Neuronal stem cell (in vitro differentiated cells): Measurements from ENCODE around the gene C10orf67.
A peak's percentile ranks its signal among the peaks of the same experiment; 100 is the strongest.

Source experiments
- DNase-seq: peaks from one replicate; pipeline ENCODE4 v3.0.0-alpha.2; 2013; ENCODE audit warnings: low spot score
- H2AFZ ChIP-seq: one replicate; pipeline ENCODE4 v1.6.1; 2013; ENCODE audit warnings: mild to moderate bottlenecking, low read length, inconsistent platforms
- H2AK5ac ChIP-seq: 2 replicates; pipeline ENCODE4 v1.6.1; 2013; ENCODE audit warnings: low read depth, mild to moderate bottlenecking, inconsistent platforms, low read length, moderate library complexity, mixed read lengths
- H2BK120ac ChIP-seq: 2 replicates; pipeline ENCODE4 v1.6.1; 2013; ENCODE audit warnings: low read depth, mild to moderate bottlenecking, inconsistent platforms, low read length, moderate library complexity, mixed read lengths
- H2BK12ac ChIP-seq: one replicate; pipeline ENCODE4 v1.6.1; 2013; ENCODE audit warnings: low read length, inconsistent platforms
- H2BK15ac ChIP-seq: 2 replicates; pipeline ENCODE4 v1.6.1; 2013; ENCODE audit warnings: mild to moderate bottlenecking, low read length, inconsistent platforms, mixed read lengths
- H2BK5ac ChIP-seq: one replicate; pipeline ENCODE4 v1.6.1; 2013; ENCODE audit warnings: inconsistent platforms, mild to moderate bottlenecking, low read length, moderate library complexity
- H3K14ac ChIP-seq: one replicate; pipeline ENCODE4 v1.6.1; 2013; ENCODE audit warnings: low read length, inconsistent platforms
- H3K18ac ChIP-seq: 2 replicates; pipeline ENCODE4 v1.6.1; 2013; ENCODE audit warnings: low read length, inconsistent platforms
- H3K23ac ChIP-seq: 2 replicates; pipeline ENCODE4 v1.6.1; 2013; ENCODE audit warnings: low read depth, mild to moderate bottlenecking, mixed read lengths, low read length, inconsistent platforms; ENCODE audit not compliant: poor library complexity
- H3K27ac ChIP-seq: replicated peaks from 3 replicates; pipeline ENCODE4 v1.5.1; 2013; ENCODE audit warnings: low read length, inconsistent platforms
- H3K27me3 ChIP-seq, 3 experiments: 2 replicates each; pipeline ENCODE4 v1.6.1; 2013; ENCODE audit warnings: low read length in 3 of 3, mild to moderate bottlenecking in 2 of 3, inconsistent platforms in 1 of 3, low read depth in 1 of 3, mixed read lengths in 1 of 3, moderate library complexity in 1 of 3; ENCODE audit not compliant: control insufficient read depth in 3 of 3, insufficient read depth in 3 of 3
- H3K36me3 ChIP-seq, 2 donors: replicated peaks in 1 of 2; 2 replicates each; pipeline ENCODE4 v1.6.1; 2013; ENCODE audit warnings: low read length in 2 of 2; ENCODE audit not compliant: control insufficient read depth in 2 of 2, insufficient read depth in 2 of 2
- H3K4ac ChIP-seq: 2 replicates; pipeline ENCODE4 v1.6.1; 2013; ENCODE audit warnings: inconsistent platforms, mild to moderate bottlenecking, low read length, moderate library complexity
- H3K4me1 ChIP-seq, 2 donors: 1 replicate in 1 of 2; 2 replicates in 1 of 2; pipeline ENCODE4 v1.6.1; 2013; ENCODE audit warnings: low read length in 2 of 2, low read depth in 1 of 2; ENCODE audit not compliant: control insufficient read depth in 2 of 2, insufficient read depth in 1 of 2
- H3K4me2 ChIP-seq: one replicate; pipeline ENCODE4 v1.6.1; 2013; ENCODE audit warnings: mild to moderate bottlenecking, low read length, inconsistent platforms; ENCODE audit not compliant: insufficient read depth, poor library complexity, severe bottlenecking
- H3K4me3 ChIP-seq, 2 donors: 2 replicates each; pipeline ENCODE4 v1.5.1; 2013; ENCODE audit warnings: low read length in 2 of 2, mild to moderate bottlenecking in 2 of 2, inconsistent platforms in 1 of 2, moderate library complexity in 1 of 2
- H3K79me1 ChIP-seq: one replicate; pipeline ENCODE4 v1.6.1; 2013; ENCODE audit warnings: low read depth, mild to moderate bottlenecking, inconsistent platforms, low read length, moderate library complexity
- H3K9ac ChIP-seq: one replicate; pipeline ENCODE4 v1.6.1; 2013; ENCODE audit warnings: mild to moderate bottlenecking, low read depth, low read length, inconsistent platforms; ENCODE audit not compliant: poor library complexity
- H3K9me3 ChIP-seq, 2 donors: replicated peaks in 1 of 2; 2 replicates each; pipeline versions ENCODE3 to v1.6.1; 2013; ENCODE audit warnings: low read length in 2 of 2, mild to moderate bottlenecking in 2 of 2, inconsistent platforms in 1 of 2, low read depth in 1 of 2, mixed read lengths in 1 of 2, moderate library complexity in 1 of 2; ENCODE audit not compliant: control insufficient read depth in 2 of 2, insufficient read depth in 1 of 2
- H4K8ac ChIP-seq: one replicate; pipeline ENCODE4 v1.6.1; 2013; ENCODE audit warnings: low read depth, mild to moderate bottlenecking, inconsistent platforms, low read length, moderate library complexity
- H4K91ac ChIP-seq: one replicate; pipeline ENCODE4 v1.6.1; 2013; ENCODE audit warnings: low read length, low read depth, mild to moderate bottlenecking, inconsistent platforms; ENCODE audit not compliant: poor library complexity
- WGBS, 2 donors: extraction: QIAGEN DNeasy Blood & Tissue Kit; methylation state at CpG; one replicate each; pipeline ENCODE4 v1.1.7; 2013; ENCODE audit warnings: missing lambda C conversion rate in 2 of 2, mixed read lengths in 1 of 2; ENCODE audit not compliant: insufficient read length in 2 of 2, insufficient replicate concordance in 1 of 2; ENCODE audit errors: extremely low coverage in 2 of 2; 5-methylcytosine and 5-hydroxymethylcytosine counted together

Gene C10orf67

GRCh38 chr10:23270531-23270930, 74.1 kb downstream of the C10orf67 start:
- Histone ChIP-seq H3K4me2 (no peak overlapping the region), H2AFZ (no peak overlapping the region), H4K91ac (no peak overlapping the region), H2BK15ac (no peak overlapping the region), H3K14ac (peak overlapping the region; percentile 56), H4K8ac (no peak overlapping the region), H2AK5ac (no peak overlapping the region), H2BK5ac (no peak overlapping the region), H3K27me3 (no peaks in the 10 kb centered on the region), H3K9me3 (peaks cover 2 to 3% of the 10 kb centered on the region in 2 donors), H3K27ac (no peak overlapping the region), H3K18ac (peak overlapping the region; percentile 57), H2BK120ac (no peak overlapping the region), H3K4me3 (no peak overlapping the region), H3K4ac (no peak overlapping the region), H3K9ac (no peak overlapping the region), H3K36me3 (no peaks in the 10 kb centered on the region), H2BK12ac (no peak overlapping the region), H3K79me1 (no peaks in the 10 kb centered on the region), H3K23ac (no peak overlapping the region), H3K4me1 (no peaks in the 10 kb centered on the region)
- DNase-seq: no peak
- no CpG with 5 or more reads among the region's 3 CpGs for WGBS, 2 donors

- Histone ChIP-seq H2BK5ac (no peak overlapping the region), H4K91ac (no peak overlapping the region), H3K18ac (no peak overlapping the region), H3K36me3 (no peaks in the 10 kb centered on the region), H3K9me3 (no peaks in the 10 kb centered on the region), H3K4me2 (no peak overlapping the region), H2AK5ac (no peak overlapping the region), H2AFZ (no peak overlapping the region), H3K79me1 (no peaks in the 10 kb centered on the region), H3K4me1 (no peaks in the 10 kb centered on the region), H3K27me3 (peaks cover 0 to 5% (median 0%) of the 10 kb centered on the region in 3 experiments), H3K23ac (no peak overlapping the region), H3K4ac (no peak overlapping the region), H2BK120ac (no peak overlapping the region), H3K27ac (no peak overlapping the region), H3K9ac (no peak overlapping the region), H3K14ac (no peak overlapping the region), H4K8ac (no peak overlapping the region), H2BK12ac (no peak overlapping the region), H2BK15ac (no peak overlapping the region), H3K4me3 (no peak overlapping the region)
- no CpG with 5 or more reads among the region's 9 CpGs for WGBS, 2 donors
- DNase-seq: no peak
Measured at GRCh38 chr10:23263441-23264164, 81.0 kb downstream of the C10orf67 start.

- Histone ChIP-seq H3K14ac (no peak overlapping the region), H3K27ac (no peak overlapping the region), H2AK5ac (no peak overlapping the region), H3K9ac (no peak overlapping the region), H3K79me1 (no peaks in the 10 kb centered on the region), H3K27me3 (peaks cover 0 to 5% (median 0%) of the 10 kb centered on the region in 3 experiments), H2AFZ (no peak overlapping the region), H4K8ac (no peak overlapping the region), H2BK120ac (no peak overlapping the region), H3K4me1 (no peaks in the 10 kb centered on the region), H3K18ac (no peak overlapping the region), H3K23ac (no peak overlapping the region), H3K36me3 (no peaks in the 10 kb centered on the region), H3K4ac (no peak overlapping the region), H3K4me3 (no peak overlapping the region), H2BK15ac (no peak overlapping the region), H2BK12ac (no peak overlapping the region), H4K91ac (no peak overlapping the region), H3K4me2 (no peak overlapping the region), H2BK5ac (no peak overlapping the region), H3K9me3 (no peaks in the 10 kb centered on the region)
- DNase-seq: no peak
- no CpG with 5 or more reads among the region's 2 CpGs for WGBS, 2 donors
Measured at GRCh38 chr10:23262928-23263327, 81.7 kb downstream of the C10orf67 start.

DNA sequence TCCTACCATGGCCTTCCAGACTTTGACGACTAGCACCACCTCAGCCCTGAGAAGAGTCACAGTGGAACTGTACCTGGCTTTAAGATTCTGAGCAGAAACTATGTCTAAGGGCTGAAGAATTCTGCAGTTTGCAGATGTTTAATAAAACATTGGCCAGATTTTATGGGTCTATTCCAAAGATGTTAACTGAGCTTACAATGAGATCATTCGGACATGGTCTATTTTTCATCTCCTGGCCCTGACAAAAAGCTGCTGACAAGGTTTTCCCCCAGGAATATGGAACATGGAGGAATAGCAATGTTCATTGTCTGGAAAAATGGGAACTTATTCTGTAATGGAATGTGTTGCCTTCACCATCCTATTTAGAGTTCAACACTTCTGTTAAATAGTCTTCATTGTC, 86.1 kb downstream of the C10orf67 start:
- H3K18ac ChIP-seq: no peak overlapping the region
- no peak overlapping the region for H4K8ac ChIP-seq
- WGBS, 2 donors: no CpG with 5 or more reads among the region's 2 CpGs
- H3K27me3 ChIP-seq: peaks cover 0 to 3% (median 0%) of the 10 kb centered on the region in 3 experiments
- no peak overlapping the region for H2BK120ac ChIP-seq
- no peak overlapping the region for H3K4me2 ChIP-seq
- no peak overlapping the region for H3K27ac ChIP-seq
- H4K91ac ChIP-seq: no peak overlapping the region
- no peak overlapping the region for H3K9ac ChIP-seq
- no peak overlapping the region for H2BK15ac ChIP-seq
- H3K4me3 ChIP-seq: no peak overlapping the region
- no peak overlapping the region for H3K14ac ChIP-seq
- no peaks in the 10 kb centered on the region for H3K9me3 ChIP-seq
- no peaks in the 10 kb centered on the region for H3K4me1 ChIP-seq
- no peak overlapping the region for H2BK5ac ChIP-seq
- no peak overlapping the region for H2AK5ac ChIP-seq
- DNase-seq: no peak
- H3K36me3 ChIP-seq: no peaks in the 10 kb centered on the region
- H2BK12ac ChIP-seq: no peak overlapping the region
- no peaks in the 10 kb centered on the region for H3K79me1 ChIP-seq
- no peak overlapping the region for H2AFZ ChIP-seq
- no peak overlapping the region for H3K4ac ChIP-seq
- H3K23ac ChIP-seq: no peak overlapping the region
